Measurements from ENCODE around the gene H6PD.

H6PD gene

GRCh38 chr1:9271283-9271682 lies 36.7 kb downstream of the H6PD start:
- Histone ChIP-seq H3K4me3 (ENCODE audit: low read depth, low read length) (no peak overlapping the region), H3K4me1 (ENCODE audit: control insufficient read depth, insufficient read depth, low read length) (peaks cover 9% of the 10 kb centered on the region), H3K27ac (ENCODE audit: extremely low read depth, low read depth, low read length) (no peak overlapping the region), H3K36me3 (ENCODE audit: control insufficient read depth in 2 of 2, insufficient read depth in 1 of 2, low read length in 2 of 2) (peaks cover 0 to 7% of the 10 kb centered on the region in 2 experiments; a peak in 1 of 3 replicates), H3K9me3 (ENCODE audit: control insufficient read depth, insufficient read depth, low read depth, low read length) (no peaks in the 10 kb centered on the region)
- ChIA-PET POLR2A (no interaction called here), CTCF (interaction anchor here (0.5 to 1.3 kb wide), 4 partner anchors 13 to 223 kb away, joined by 3 to 6 read pairs (median 4); no protein-coding TSS in a partner anchor)
- no peak for TF ChIP-seq ZNF747 (tag by site-specific recombination; IDR thresholded peaks at IDR 0.05)
- TF ChIP-seq ZBTB6 (tag by site-specific recombination; IDR thresholded peaks at IDR 0.05): no peak
- no peak for TF ChIP-seq ZNF223 (tag by site-specific recombination; IDR thresholded peaks at IDR 0.05)
- peak; percentile 63; the same call in 1 of the 2 replicates for TF ChIP-seq ZNF692 (tag by site-specific recombination; IDR thresholded peaks at IDR 0.05)
- TF ChIP-seq ZNF555 (tag by site-specific recombination; conservative IDR thresholded peaks at IDR 0.05): no peak
- peak; percentile 34; the same call in 1 of the 2 replicates for TF ChIP-seq ZNF335 (tag by site-specific recombination; conservative IDR thresholded peaks at IDR 0.05)
- no peak for TF ChIP-seq ZNF521 (tag by site-specific recombination; IDR thresholded peaks at IDR 0.05)
- peak; percentile 42; the same call in 1 of the 2 replicates for TF ChIP-seq EGR2 (tag by site-specific recombination; IDR thresholded peaks at IDR 0.05; ENCODE audit: low read depth)
- no peak for TF ChIP-seq TSHZ1 (tag by site-specific recombination; IDR thresholded peaks at IDR 0.05; ENCODE audit: borderline replicate concordance)

- H3K9me3 ChIP-seq (ENCODE audit: control insufficient read depth, insufficient read depth, low read depth, low read length): no peaks in the 10 kb centered on the region
- ChIA-PET POLR2A (no interaction called here), CTCF (interaction anchor here (0.6 to 1.3 kb wide), 5 partner anchors 162 to 219 kb away, joined by 3 to 6 read pairs (median 3); no protein-coding TSS in a partner anchor)
- H3K27ac ChIP-seq (ENCODE audit: extremely low read depth, low read depth, low read length): no peak overlapping the region
- no peak for TF ChIP-seq ZNF664 (tag by site-specific recombination; IDR thresholded peaks at IDR 0.05)
- 0 out of 2 replicates have a peak, but pooled peaks have one; percentile 20 for TF ChIP-seq GLIS2 (tag by site-specific recombination; IDR thresholded peaks at IDR 0.05)
- peaks cover 0 to 7% of the 10 kb centered on the region in 2 experiments; a peak in 1 of 3 replicates for H3K36me3 ChIP-seq (ENCODE audit: control insufficient read depth in 2 of 2, insufficient read depth in 1 of 2, low read length in 2 of 2)
- H3K4me3 ChIP-seq (ENCODE audit: low read depth, low read length): no peak overlapping the region
- peaks cover 9% of the 10 kb centered on the region for H3K4me1 ChIP-seq (ENCODE audit: control insufficient read depth, insufficient read depth, low read length)
Measured at GRCh38 chr1:9271861-9272595, 37.5 kb downstream of the H6PD start.

- no peak overlapping the region for H3K4me3 ChIP-seq (ENCODE audit: low read depth, low read length)
- TF ChIP-seq ZBTB1 (tag by site-specific recombination; IDR thresholded peaks at IDR 0.05) (no peak), HOXD13 (CRISPR knock-in tag; IDR thresholded peaks at IDR 0.05; ENCODE audit: borderline replicate concordance) (no peak), GLIS2 (tag by site-specific recombination; IDR thresholded peaks at IDR 0.05) (peak; percentile 70)
- POLR2A ChIA-PET: no interaction called here
- CTCF ChIA-PET: interaction anchor here (0.6 to 1.2 kb wide), 3 partner anchors 163 to 218 kb away, joined by 3 read pairs; no protein-coding TSS in a partner anchor
- H3K27ac ChIP-seq (ENCODE audit: extremely low read depth, low read depth, low read length): no peak overlapping the region
- H3K36me3 ChIP-seq (ENCODE audit: control insufficient read depth in 2 of 2, insufficient read depth in 1 of 2, low read length in 2 of 2): peaks cover 0 to 4% of the 10 kb centered on the region in 2 experiments; a peak in 1 of 3 replicates
- H3K4me1 ChIP-seq (ENCODE audit: control insufficient read depth, insufficient read depth, low read length): peaks cover 9% of the 10 kb centered on the region
- H3K9me3 ChIP-seq (ENCODE audit: control insufficient read depth, insufficient read depth, low read depth, low read length): no peaks in the 10 kb centered on the region
Measured at GRCh38 chr1:9273177-9273576, 38.6 kb downstream of the H6PD start.
